Measurements from ENCODE around the gene F2RL3. TPM values are rescaled to one million over a fixed set of nuclear protein-coding genes. Genes with fewer than 3 reads are reported as not detected.

The F2RL3 gene
- total RNA-seq, 2 donors from 2014 or later, result 1.6 to 2.1 TPM

GRCh38 chr19:16920816-16921529, 32.2 kb downstream of the F2RL3 start:
- 50 to 66% methylated on average over 2 to 12 of the region's 12 CpGs for WGBS, 2 donors

GRCh38 chr19:16921766-16922591, 33.2 kb downstream of the F2RL3 start:
- TF ChIP-seq POLR2A (IDR thresholded peaks at IDR 0.05) (no peak), CTCF (IDR thresholded peaks at IDR 0.05) (no peak)
- H3K9me3 ChIP-seq, result no peaks in the 10 kb centered on the region
- no peak overlapping the region for H3K4me3 ChIP-seq
- WGBS, 2 donors, result 58 to 74% methylated on average over 9 to 21 of the region's 21 CpGs
- H3K4me1 ChIP-seq, result no peaks in the 10 kb centered on the region
- H3K27ac ChIP-seq, result no peak overlapping the region
- intact Hi-C loops (cut with DNase I), result no loop called here
- no peak for ATAC-seq
- DNase-seq, result no peak
- no peaks in the 10 kb centered on the region for H3K27me3 ChIP-seq
- no peaks in the 10 kb centered on the region for H3K36me3 ChIP-seq (replicated peaks in 1 of 2; ENCODE audit: insufficient read depth in 1 of 2, low read depth in 2 of 2)

More at GRCh38 chr19:16920816-16921529, 32.2 kb downstream of the F2RL3 start:
- H3K36me3 ChIP-seq (replicated peaks in 1 of 2; ENCODE audit: insufficient read depth in 1 of 2, low read depth in 2 of 2), result no peaks in the 10 kb centered on the region
- no peaks in the 10 kb centered on the region for H3K9me3 ChIP-seq
- no peaks in the 10 kb centered on the region for H3K4me1 ChIP-seq
- TF ChIP-seq POLR2A (IDR thresholded peaks at IDR 0.05) (no peak), CTCF (IDR thresholded peaks at IDR 0.05) (no peak)
- no peak overlapping the region for H3K27ac ChIP-seq
- DNase-seq (no peak), ATAC-seq (no peak)
- H3K4me3 ChIP-seq, result no peak overlapping the region
- intact Hi-C loops (cut with DNase I), result no loop called here
- H3K27me3 ChIP-seq, result no peaks in the 10 kb centered on the region

- ATAC-seq, result no peak
- no peak for DNase-seq
- Histone ChIP-seq H3K4me1 (no peaks in the 10 kb centered on the region), H3K27ac (no peak overlapping the region), H3K27me3 (no peaks in the 10 kb centered on the region), H3K9me3 (no peaks in the 10 kb centered on the region), H3K36me3 (replicated peaks in 1 of 2; ENCODE audit: insufficient read depth in 1 of 2, low read depth in 2 of 2) (no peaks in the 10 kb centered on the region), H3K4me3 (no peak overlapping the region)
- WGBS, 2 donors, result 45 to 83% methylated on average over 1 of the region's 1 CpG
- intact Hi-C loops (cut with DNase I), result no loop called here
- no peak for TF ChIP-seq POLR2A (IDR thresholded peaks at IDR 0.05)
- no peak for TF ChIP-seq CTCF (IDR thresholded peaks at IDR 0.05)
These were observed 33.8 kb downstream of the F2RL3 start for GRCh38 chr19:16922592-16922934.

- H3K9me3 ChIP-seq, result no peaks in the 10 kb centered on the region
- no peak overlapping the region for H3K27ac ChIP-seq
- intact Hi-C loops (cut with DNase I), result no loop called here
- no peaks in the 10 kb centered on the region for H3K36me3 ChIP-seq (replicated peaks in 1 of 2; ENCODE audit: insufficient read depth in 1 of 2, low read depth in 2 of 2)
- no peak for TF ChIP-seq CTCF (IDR thresholded peaks at IDR 0.05)
- TF ChIP-seq POLR2A (IDR thresholded peaks at IDR 0.05), result no peak
- ATAC-seq (no peak), DNase-seq (no peak)
- 80 to 86% methylated on average over 11 to 13 of the region's 13 CpGs for WGBS, 2 donors
- H3K27me3 ChIP-seq, result no peaks in the 10 kb centered on the region
- no peak overlapping the region for H3K4me3 ChIP-seq
- H3K4me1 ChIP-seq, result no peaks in the 10 kb centered on the region
These were observed 34.1 kb downstream of the F2RL3 start for GRCh38 chr19:16922949-16923348.
